WERI-Rb-1 (cell line): Measurements from ENCODE around the gene LRCH1.

Experiments used
- DNase-seq: peaks from one replicate; pipeline ENCODE4 v3.0.0-alpha.2; 2020
- H3K27ac ChIP-seq: fragments of 250-450 bp; sonication (Bioruptor Pico); 2 replicates; pipeline ENCODE4 v1.5.1; 2020; ENCODE audit warnings: mild to moderate bottlenecking, moderate library complexity
- H3K27me3 ChIP-seq: fragments of 250-450 bp; sonication (Bioruptor Pico); 2 replicates; pipeline ENCODE4 v1.5.1; 2021; ENCODE audit warnings: mild to moderate bottlenecking, low read depth, moderate library complexity; ENCODE audit not compliant: insufficient read depth, severe bottlenecking
- H3K36me3 ChIP-seq: fragments of 250-450 bp; sonication (Bioruptor Pico); 2 replicates; pipeline ENCODE4 v1.5.1; 2020; ENCODE audit warnings: mild to moderate bottlenecking, moderate library complexity
- H3K4me3 ChIP-seq: 2 replicates; pipeline ENCODE4 v1.5.1; 2011; ENCODE audit warnings: low read depth, mild to moderate bottlenecking, control low read depth, low read length
- H3K9me3 ChIP-seq: fragments of 250-450 bp; sonication (Bioruptor Pico); 2 replicates; pipeline ENCODE4 v1.5.1; 2021; ENCODE audit warnings: mild to moderate bottlenecking, moderate library complexity; ENCODE audit not compliant: severe bottlenecking
- TF ChIP-seq, protein P1 (sequence below): IDR thresholded peaks from 2 replicates; pipeline ENCODE4 v1.5.1; 2011; ENCODE audit warnings: low read depth, mild to moderate bottlenecking, control low read depth, inconsistent platforms, low read length

LRCH1 gene

GRCh38 chr13:46676378-46676725, 123.4 kb downstream of the LRCH1 start:
- Histone ChIP-seq H3K4me3 (no peak overlapping the region), H3K9me3 (no peaks in the 10 kb centered on the region), H3K27ac (no peak overlapping the region), H3K27me3 (no peaks in the 10 kb centered on the region), H3K36me3 (peaks cover 24% of the 10 kb centered on the region)
- DNase-seq = no peak
- TF ChIP-seq, protein P1, sequence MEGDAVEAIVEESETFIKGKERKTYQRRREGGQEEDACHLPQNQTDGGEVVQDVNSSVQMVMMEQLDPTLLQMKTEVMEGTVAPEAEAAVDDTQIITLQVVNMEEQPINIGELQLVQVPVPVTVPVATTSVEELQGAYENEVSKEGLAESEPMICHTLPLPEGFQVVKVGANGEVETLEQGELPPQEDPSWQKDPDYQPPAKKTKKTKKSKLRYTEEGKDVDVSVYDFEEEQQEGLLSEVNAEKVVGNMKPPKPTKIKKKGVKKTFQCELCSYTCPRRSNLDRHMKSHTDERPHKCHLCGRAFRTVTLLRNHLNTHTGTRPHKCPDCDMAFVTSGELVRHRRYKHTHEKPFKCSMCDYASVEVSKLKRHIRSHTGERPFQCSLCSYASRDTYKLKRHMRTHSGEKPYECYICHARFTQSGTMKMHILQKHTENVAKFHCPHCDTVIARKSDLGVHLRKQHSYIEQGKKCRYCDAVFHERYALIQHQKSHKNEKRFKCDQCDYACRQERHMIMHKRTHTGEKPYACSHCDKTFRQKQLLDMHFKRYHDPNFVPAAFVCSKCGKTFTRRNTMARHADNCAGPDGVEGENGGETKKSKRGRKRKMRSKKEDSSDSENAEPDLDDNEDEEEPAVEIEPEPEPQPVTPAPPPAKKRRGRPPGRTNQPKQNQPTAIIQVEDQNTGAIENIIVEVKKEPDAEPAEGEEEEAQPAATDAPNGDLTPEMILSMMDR = no peak

- DNase-seq = no peak
- TF ChIP-seq, protein P1 = no peak
- Histone ChIP-seq H3K4me3 (no peak overlapping the region), H3K27me3 (no peaks in the 10 kb centered on the region), H3K27ac (no peak overlapping the region), H3K9me3 (no peaks in the 10 kb centered on the region), H3K36me3 (peaks cover 30% of the 10 kb centered on the region)
Measured at GRCh38 chr13:46679369-46680120, 126.6 kb downstream of the LRCH1 start.

- Histone ChIP-seq H3K27ac (no peak overlapping the region), H3K27me3 (no peaks in the 10 kb centered on the region), H3K36me3 (peaks cover 30% of the 10 kb centered on the region), H3K4me3 (no peak overlapping the region), H3K9me3 (no peaks in the 10 kb centered on the region)
- DNase-seq = no peak
- TF ChIP-seq, protein P1 = no peak
Measured at GRCh38 chr13:46682015-46682414, 129.0 kb downstream of the LRCH1 start.

GRCh38 chr13:46682707-46683106, 129.7 kb downstream of the LRCH1 start:
- Histone ChIP-seq H3K27ac (no peak overlapping the region), H3K36me3 (peaks cover 35% of the 10 kb centered on the region)
- TF ChIP-seq, protein P1 = no peak

GRCh38 chr13:46683676-46684260, 130.8 kb downstream of the LRCH1 start:
- no peaks in the 10 kb centered on the region for H3K27me3 ChIP-seq
- no peak for DNase-seq
- H3K27ac ChIP-seq = no peak overlapping the region
- H3K36me3 ChIP-seq = peaks cover 43% of the 10 kb centered on the region
- TF ChIP-seq, protein P1 = no peak
- H3K9me3 ChIP-seq = no peaks in the 10 kb centered on the region
- H3K4me3 ChIP-seq = no peak overlapping the region

More at GRCh38 chr13:46682707-46683106, 129.7 kb downstream of the LRCH1 start:
- Histone ChIP-seq H3K27me3 (no peaks in the 10 kb centered on the region), H3K9me3 (no peaks in the 10 kb centered on the region), H3K4me3 (no peak overlapping the region)
- DNase-seq = no peak
